Activated naive CD4-positive, alpha-beta T cell treated with anti-CD3 and anti-CD28 coated beads, Interleukin-2, amount 50 U/mL, for 16 hours (primary cell): ENCODE measurements around the gene EMP2.
"Not testable (repeated sequence)": the region's sequence is repeated elsewhere in the genome, so short reads cannot be mapped to it uniquely, and the experiment has no call there.

Experiments
- DNase-seq: peaks from one replicate; pipeline ENCODE4 v3.0.0-alpha.2; 2020

EMP2 gene

DNA sequence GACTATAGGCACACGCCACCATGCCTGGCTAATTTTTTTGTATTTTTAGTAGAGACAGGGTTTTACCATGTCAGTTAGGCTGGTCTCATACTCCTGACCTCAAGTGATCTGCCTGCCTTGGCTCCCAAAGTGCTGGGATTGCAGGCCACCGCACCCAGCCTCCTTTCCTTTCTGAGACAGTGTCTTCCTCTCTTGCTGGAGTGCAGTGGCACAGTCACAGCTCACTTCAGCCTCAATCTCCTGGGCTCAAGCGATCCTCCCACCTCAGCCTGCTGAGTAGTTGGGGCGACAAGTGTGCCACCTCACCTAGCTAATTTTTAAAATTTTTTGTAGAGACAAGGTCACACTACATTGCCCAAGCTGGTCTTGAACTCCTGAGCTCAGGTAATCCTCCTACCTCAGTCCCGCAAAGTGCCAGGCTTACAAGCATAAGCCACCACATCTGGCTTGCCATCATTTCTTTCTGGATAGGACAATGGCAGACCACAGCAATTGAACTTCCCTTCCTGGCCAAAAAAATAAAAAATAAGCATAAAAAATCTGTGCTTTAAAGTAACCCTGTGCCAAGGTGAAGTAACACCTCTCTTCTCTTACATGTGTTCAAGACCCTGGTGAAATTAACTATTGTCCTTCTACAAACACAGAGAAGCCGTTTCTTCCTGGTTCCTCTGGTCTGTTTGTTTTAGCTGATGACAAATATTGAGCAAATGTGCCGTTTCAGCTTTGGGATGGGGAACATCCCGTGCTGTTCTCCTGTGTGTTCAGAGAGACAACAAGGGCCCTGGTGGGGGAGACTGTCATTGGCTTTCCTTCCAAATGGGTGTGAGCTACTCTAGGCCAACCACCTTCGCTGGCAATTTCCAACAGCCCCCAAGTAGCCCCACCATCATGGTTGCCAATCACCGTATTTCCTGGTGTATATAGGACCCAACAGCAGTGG lies 60.2 kb downstream of the EMP2 start:
- DNase-seq = no peak

GRCh38 chr16:10519297-10519696 lies 61.1 kb downstream of the EMP2 start:
- no peak for DNase-seq

- no peak for DNase-seq
Measured at GRCh38 chr16:10518479-10519041, 61.8 kb downstream of the EMP2 start.

- no peak for DNase-seq
Measured at GRCh38 chr16:10517868-10518267, 62.5 kb downstream of the EMP2 start.

DNA sequence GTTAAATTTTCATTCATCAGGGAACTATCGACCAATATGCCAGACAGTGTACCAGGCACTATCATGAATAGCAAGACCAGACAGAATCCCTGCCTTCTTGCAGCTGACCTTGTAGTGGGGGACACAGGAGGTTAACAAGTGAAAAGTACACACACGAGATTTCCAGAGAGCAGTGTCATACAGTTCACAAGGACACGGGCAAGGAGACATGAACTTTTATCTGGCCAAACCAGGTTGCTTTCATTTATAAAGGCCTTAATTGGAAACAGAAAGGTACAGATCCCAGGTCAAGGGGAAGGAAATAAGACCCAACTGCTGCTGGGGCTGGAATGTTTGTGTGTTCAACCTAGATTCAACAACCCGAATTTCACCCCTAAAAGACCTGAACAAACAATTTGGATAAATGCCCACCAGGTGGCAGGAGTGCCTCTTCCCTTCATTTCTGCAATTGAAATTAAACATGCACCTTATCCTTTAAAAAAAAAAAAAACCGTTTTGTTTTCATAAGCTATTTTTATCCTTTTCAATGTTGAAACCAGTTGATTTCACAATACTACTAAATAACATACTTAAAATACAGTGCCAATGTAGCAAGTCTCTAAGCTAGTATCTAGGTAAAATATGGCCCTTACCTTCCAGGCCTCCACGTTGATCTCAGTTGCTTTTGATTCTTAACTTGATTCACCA lies 65.9 kb downstream of the EMP2 start:
- peak; percentile 36 for DNase-seq

DNA sequence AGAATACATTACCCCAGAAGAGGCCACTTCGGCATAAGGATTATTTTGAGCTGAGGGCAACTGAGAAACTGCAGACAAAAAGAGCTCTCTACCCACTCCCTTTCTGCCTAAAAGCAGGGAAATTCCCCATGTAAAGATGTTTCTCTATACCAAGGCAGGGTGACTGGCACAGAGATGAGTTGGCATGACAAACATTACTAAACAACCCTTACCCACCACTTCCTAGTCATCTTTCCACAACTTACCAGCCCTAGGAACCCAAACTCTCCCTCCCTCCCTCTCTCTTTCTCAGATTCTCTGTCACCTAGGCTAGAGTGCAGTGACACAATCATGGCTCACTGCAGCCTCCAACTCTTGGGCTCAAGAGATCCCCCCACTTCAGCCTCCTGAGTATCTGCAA lies 68.6 kb downstream of the EMP2 start:
- DNase-seq = no peak

DNA sequence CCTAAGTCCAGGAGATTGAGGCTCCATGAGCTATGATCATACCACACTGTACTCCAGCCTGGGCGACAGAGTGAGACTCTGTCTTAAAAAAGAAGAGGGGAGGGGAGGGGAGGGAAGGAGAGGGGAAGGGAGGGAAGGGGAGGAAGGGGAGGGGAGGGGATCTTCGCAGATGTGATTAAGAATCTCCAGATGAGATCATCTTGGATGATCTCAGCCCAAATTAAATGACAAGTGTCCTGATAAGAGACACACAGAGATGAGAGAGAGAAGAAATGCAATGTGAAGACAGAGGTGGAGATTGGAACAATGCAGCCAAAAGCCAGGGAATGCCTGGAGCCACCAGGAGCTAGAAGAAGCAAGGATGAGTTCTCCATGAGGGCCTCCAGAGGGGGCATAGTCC lies 70.1 kb downstream of the EMP2 start:
- no peak for DNase-seq

DNA sequence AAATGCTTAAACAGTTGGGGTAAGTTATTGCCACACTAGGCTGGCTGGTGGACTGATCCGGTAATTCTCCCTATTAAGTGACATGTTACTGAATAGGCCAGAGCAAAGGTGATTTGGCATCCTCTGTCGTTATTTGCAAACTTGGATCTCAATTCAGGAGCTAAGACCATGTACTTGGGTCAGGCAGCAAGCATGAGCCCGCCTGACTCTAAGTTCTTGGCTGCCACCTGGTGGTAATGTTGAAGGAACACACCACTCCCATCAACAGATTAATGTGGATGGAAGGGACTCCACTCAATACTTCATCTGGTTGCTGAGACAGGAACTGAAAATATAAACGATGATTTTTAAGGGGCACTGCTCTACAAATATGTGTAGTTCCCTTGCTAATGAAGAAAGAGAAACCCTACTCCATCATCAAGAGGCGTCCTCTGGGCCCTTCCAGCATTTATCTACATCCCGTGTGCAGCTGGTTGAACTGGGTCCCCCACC lies 70.8 kb downstream of the EMP2 start:
- peak; percentile 48 for DNase-seq

DNA sequence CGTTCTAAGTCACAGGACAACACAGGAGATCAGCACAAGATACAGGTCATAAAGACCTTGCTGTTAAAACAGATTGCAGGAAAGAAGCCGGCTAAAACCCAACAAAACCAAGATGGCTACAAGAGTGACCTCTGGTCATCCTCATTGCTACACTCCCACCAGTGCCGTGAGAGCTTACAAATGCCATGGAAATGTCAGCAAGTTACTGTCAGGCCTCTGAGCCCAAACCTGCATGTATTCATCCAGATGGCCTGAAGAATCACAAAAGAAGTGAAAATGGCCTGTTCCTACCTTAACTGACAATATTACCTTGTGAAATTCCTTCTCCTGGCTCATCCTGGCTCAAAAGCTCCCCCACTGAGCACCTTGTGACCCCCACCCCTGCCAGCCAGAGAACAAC lies 75.1 kb downstream of the EMP2 start:
- not testable (repeated sequence) for DNase-seq

DNA sequence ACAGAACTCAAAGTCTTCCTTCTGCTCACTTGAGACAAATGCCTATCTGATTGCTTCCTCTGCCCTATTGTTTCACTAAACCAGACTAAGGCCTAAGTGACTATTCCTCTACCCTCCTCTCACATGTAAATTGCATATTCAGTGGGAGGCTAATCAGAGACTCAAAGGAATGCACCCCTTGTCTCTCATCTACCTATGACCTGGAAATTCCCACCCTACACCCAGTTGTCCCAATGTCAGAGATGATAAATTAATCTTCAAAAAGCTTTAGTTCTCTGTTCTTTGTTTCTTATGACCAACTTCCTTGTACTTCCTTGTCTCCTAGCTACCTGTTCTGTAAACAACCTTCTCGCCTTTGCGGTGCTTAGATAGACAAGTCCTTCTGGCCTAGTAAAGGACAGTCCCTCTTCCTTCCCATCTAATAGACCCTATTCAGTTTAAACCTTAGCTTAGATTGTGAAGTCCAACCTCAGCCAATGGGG lies 76.0 kb downstream of the EMP2 start:
- DNase-seq = no peak

DNA sequence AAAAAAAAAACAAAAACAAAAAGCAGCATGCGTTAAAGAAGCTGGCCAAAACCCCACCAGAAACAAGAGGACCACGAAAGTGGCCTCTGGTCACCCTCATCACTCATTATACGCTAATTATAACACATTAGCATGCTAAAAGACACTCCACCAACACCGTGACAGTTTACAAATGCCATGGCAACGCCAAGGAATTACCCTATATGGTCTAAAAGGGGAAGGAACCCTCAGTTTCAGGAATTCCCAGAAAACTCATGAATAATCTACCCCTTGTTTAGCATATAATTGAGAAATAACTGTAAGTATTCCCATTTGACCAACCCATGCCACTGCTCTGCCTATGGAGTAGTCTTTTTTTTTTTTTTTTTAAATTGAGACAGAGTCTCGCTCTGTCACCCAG lies 77.6 kb downstream of the EMP2 start:
- no peak for DNase-seq

GRCh38 chr16:10501016-10501607 lies 79.3 kb downstream of the EMP2 start:
- no peak for DNase-seq

DNA sequence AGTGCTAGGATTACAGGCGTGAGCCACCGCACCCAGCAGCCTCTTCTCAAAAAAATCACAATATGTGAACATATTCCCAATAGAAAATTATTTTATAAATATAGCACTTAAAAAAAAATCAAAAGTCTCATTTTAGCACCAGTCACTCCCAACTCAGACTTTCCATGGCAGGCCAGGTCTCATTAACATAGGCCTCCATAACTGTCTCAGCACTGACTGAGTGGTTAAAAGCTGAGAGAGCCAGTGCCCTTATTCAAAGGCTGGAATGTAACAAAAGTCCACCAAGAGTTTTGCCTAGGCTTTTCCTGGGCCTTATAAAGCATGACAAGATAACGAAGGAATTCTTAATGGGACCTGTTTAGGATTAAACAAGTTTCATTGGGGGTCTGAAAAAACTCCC lies 79.8 kb downstream of the EMP2 start:
- no peak for DNase-seq

DNA sequence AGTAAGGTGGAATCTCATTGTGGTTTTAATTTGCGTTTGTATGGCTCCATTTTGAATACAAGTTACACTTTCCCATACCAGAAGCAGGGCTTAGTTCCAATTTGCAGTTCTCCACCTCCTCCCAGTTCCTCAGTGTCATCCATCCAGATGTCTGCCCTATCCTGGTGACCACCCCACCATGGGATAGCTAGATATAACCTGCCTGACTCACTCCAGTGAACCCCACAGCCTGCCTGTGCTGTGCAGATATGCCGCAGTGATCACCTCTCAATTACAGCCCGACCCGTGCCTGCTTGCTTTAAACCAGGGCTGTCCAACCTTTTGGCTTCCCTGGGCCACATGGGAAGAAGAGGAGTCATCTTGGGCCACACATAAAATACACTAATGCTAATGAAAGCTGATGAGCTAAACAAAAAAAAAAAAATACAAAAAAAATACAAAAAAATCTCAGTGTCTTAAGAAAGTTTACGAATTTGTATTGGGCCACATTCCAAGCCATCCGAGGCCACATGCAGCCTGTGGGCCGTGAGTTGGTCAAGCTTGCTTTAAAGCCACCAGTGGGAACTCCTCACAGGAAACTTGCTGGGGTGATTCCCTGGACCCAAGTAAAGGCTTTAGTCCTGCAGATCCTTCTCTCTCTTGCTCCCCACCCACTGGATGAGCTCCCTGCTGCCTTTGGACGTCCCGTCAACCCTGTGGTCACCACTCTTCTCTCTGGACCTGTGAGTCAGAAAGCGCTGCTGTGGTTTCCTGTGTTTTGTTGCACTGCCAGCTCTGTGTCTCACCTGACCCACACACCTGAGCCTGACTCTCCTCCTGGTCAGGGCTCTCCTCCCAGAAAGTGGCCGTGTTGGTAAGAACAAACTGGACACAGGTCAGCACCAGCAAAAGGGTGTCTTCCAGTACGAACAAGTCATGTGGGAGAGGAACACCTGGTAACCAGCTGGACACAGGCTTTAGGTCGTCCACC lies 83.0 kb downstream of the EMP2 start:
- no peak for DNase-seq

DNA sequence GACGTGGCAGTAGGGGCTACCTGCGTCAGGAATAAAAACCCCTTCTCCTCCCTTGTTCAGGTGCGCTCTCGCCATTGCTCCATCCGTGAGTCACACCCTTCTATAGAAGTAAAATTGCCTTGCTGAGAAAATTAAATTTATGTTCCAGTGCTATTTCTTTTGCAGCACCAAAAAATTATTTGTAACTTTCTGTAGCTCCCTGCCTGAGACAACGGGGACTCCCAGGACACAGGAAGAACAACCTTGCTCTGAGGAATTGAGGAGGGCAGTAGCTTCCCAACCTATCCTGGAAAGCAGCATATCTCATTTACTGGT lies 85.4 kb downstream of the EMP2 start:
- DNase-seq = no peak

- DNase-seq = no peak
Measured at GRCh38 chr16:10494343-10495030, 85.9 kb downstream of the EMP2 start.

DNA sequence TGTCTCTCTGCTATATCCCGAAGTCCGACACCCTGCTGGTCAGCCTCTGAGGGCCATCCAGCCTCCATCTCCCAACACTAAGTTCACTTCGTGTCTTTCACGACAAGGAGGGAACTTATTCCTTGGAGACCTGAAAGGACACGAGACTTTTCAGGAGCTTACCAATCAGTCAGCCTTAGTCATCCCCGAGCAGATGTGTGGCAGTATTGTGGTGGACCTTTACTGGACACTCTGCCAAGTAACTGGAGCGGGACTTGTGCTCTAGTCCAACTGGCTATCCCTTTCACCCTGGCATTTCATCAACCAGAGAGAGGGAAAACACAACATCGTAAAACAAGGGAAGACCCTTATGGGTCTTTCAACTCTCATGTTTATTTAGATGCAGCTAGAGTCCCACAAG lies 87.1 kb downstream of the EMP2 start:
- no peak for DNase-seq

DNA sequence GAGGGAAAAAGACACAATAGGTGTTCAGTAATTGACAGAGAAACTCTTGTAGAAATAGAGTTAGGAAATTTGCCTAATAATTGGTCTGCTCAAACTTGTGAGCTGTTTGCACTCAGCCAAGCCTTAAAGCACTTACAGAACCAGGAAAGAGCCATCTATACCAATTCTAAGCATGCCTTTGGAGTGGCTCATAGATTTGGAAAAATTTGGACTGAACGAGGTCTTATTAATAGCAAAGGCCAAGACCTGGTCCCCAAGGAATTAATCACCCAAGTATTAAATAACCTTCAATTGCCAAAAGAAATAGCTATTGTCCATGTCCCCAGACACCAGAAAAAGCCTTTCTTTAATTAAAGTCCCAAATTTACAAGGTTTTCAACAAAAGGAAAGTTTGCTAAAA lies 90.3 kb downstream of the EMP2 start:
- no peak for DNase-seq

DNA sequence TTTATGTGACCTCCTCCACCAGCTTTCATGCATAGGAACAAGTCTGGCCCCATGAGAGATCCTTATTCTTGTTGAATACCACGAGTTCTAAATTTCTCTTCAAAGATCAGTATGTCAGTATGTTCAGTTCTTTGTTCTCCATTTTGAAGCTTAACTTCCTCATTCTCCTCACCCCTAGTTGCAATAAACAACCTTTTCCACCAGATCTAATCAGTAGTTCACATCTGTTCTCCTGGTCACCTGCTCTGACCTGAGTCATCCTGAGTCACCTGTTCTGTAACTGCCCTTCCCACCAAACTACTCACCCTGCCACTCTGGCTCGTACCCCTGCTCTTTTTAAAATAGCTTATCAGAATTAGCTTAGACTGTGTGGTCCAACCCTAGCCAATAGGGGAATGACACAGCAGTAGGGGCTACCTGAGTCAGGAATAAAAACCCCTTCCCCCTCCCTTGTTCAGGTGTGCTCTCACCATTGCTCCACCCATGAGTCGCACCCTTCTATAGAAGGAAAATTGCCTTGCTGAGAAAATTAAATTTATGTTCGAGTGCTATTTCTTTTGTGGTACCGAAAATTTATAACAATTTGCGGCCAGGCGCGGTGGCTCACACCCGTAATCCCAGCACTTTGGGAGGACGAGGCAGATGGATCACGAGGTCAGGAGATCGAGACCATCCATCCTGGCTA lies 94.6 kb downstream of the EMP2 start:
- no peak for DNase-seq

GRCh38 chr16:10485159-10485558 lies 95.2 kb downstream of the EMP2 start:
- DNase-seq = no peak

DNA sequence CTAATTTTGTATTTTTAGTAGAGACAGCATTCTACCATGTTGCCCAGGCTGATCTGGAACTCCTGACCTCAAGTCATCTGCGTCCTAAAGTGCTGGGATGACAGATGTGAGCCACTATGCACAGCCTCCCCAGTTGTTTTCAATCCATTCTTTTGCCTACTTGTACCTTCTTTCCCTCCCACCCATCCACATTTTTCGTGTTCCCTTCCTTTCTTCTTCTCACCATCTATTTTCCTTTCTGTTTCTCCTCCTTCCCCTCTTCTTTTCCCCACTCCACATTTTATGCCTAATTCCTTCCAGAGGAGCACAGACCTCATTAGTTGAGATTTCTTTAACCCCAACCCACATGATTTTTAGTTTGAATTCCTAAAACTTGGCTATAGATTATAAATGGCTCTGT lies 100.2 kb downstream of the EMP2 start:
- DNase-seq = no peak
